ENCODE data around the gene ZNF423.

ZNF423 gene

DNA sequence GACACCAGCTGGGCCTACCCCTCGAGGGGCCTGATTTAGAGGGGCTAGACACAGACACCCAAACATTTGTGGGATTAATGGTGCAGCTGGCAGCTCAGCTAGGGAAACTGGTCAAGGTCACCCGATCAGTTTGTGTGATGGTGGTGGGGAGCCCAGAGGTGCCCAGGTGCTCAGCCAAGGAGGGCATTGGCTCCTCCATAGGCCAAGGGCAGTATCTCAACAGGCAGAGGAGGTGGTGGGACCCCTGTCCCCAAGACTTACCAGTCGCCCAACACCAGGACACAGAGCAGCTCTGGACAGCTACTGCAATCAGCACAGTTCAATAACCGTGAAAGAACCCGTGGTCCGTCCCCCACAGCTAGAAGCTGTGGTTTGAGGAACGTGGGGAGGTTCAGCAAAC is 361.4 kb downstream of the ZNF423 start:
- H3K27me3 ChIP-seq (ENCODE audit: insufficient read depth, insufficient read length) = no peaks in the 10 kb centered on the region
- no peaks in the 10 kb centered on the region for H3K9me3 ChIP-seq (ENCODE audit: insufficient read depth, low read length)
- TF ChIP-seq ZNF274 (IDR thresholded peaks at IDR 0.05; ENCODE audit: low read depth, low read length) = no peak
- no peak for TF ChIP-seq YY1 (IDR thresholded peaks at IDR 0.05; ENCODE audit: insufficient read depth, insufficient read length)
- no peak for TF ChIP-seq SUZ12 (IDR thresholded peaks at IDR 0.05; ENCODE audit: extremely low read depth, insufficient read depth, insufficient read length)
- H3K36me3 ChIP-seq (ENCODE audit: insufficient read depth, insufficient read length, low read length) = peaks cover 14% of the 10 kb centered on the region
- no peak overlapping the region for H3K4me3 ChIP-seq (ENCODE audit: insufficient read length, low read depth)
- peaks cover 6% of the 10 kb centered on the region for H3K4me1 ChIP-seq (ENCODE audit: insufficient read depth, insufficient read length)
- DNase-seq (ENCODE audit: low read depth, low spot score) = no peak
- H3K9ac ChIP-seq (ENCODE audit: insufficient read length, low read depth) = no peak overlapping the region

DNA sequence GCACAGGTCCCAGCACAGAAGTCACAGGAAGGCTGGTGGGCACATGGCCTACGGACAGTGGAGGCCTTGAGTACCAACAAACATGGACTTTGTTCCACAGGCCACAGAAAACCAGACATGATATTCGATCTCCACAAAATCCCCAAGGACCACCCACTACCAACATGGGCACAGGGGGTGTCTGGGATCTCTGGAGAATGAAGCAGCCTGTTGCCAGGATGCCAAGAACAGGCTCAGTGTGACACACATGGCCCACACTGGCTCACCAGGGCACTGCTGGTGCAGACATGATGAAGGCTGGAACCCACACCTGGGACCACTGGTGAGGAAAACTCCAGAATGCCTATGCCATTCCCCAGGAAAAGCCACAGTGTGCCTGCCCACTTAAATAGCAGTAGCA is 362.1 kb downstream of the ZNF423 start:
- Histone ChIP-seq H3K4me1 (ENCODE audit: insufficient read depth, insufficient read length) (peaks cover 6% of the 10 kb centered on the region), H3K9ac (ENCODE audit: insufficient read length, low read depth) (no peak overlapping the region), H3K36me3 (ENCODE audit: insufficient read depth, insufficient read length, low read length) (peaks cover 16% of the 10 kb centered on the region), H3K4me3 (ENCODE audit: insufficient read length, low read depth) (no peak overlapping the region), H3K27me3 (ENCODE audit: insufficient read depth, insufficient read length) (no peaks in the 10 kb centered on the region), H3K9me3 (ENCODE audit: insufficient read depth, low read length) (no peaks in the 10 kb centered on the region)
- no peak for DNase-seq (ENCODE audit: low read depth, low spot score)
- TF ChIP-seq SUZ12 (IDR thresholded peaks at IDR 0.05; ENCODE audit: extremely low read depth, insufficient read depth, insufficient read length) = no peak
- TF ChIP-seq ZNF274 (IDR thresholded peaks at IDR 0.05; ENCODE audit: low read depth, low read length) = no peak
- TF ChIP-seq YY1 (IDR thresholded peaks at IDR 0.05; ENCODE audit: insufficient read depth, insufficient read length) = no peak

DNA sequence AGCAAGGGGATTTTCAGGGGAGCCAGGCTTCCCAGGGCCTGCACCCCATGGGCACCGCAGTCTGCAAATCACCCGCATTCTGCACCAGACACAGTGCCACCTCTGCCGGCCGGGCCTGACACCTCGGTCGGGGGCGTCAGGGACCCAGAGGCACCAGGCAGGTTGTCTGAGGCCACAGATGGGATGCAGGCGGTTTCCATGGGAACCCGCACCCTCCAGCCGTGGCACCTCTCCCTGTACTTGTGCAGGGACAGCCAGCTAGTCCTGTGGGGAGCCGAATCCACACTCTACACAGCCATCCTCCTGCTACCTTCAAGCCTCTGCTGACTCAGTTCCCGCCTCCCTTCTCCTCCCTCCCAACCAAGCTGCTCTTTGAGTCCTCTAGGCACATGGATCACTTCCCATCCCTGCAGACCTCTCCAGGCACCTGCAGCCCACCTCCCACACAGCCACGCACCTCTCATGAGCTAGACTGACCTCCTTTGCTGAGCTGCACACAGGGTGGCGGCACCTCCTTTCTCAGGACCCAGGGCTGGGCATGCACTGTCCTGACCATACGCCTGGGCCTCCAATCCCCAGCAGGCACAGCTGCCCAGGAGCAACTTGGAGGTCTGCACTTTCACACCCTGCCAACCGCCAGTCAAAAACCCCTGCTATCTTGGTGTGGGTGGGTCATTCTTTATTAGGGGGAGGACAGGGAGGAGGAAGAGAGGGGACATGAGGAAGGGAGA is 362.9 kb downstream of the ZNF423 start:
- no peak overlapping the region for H3K4me3 ChIP-seq (ENCODE audit: insufficient read length, low read depth)
- DNase-seq (ENCODE audit: low read depth, low spot score) = no peak
- H3K4me1 ChIP-seq (ENCODE audit: insufficient read depth, insufficient read length) = peaks cover 6% of the 10 kb centered on the region

DNA sequence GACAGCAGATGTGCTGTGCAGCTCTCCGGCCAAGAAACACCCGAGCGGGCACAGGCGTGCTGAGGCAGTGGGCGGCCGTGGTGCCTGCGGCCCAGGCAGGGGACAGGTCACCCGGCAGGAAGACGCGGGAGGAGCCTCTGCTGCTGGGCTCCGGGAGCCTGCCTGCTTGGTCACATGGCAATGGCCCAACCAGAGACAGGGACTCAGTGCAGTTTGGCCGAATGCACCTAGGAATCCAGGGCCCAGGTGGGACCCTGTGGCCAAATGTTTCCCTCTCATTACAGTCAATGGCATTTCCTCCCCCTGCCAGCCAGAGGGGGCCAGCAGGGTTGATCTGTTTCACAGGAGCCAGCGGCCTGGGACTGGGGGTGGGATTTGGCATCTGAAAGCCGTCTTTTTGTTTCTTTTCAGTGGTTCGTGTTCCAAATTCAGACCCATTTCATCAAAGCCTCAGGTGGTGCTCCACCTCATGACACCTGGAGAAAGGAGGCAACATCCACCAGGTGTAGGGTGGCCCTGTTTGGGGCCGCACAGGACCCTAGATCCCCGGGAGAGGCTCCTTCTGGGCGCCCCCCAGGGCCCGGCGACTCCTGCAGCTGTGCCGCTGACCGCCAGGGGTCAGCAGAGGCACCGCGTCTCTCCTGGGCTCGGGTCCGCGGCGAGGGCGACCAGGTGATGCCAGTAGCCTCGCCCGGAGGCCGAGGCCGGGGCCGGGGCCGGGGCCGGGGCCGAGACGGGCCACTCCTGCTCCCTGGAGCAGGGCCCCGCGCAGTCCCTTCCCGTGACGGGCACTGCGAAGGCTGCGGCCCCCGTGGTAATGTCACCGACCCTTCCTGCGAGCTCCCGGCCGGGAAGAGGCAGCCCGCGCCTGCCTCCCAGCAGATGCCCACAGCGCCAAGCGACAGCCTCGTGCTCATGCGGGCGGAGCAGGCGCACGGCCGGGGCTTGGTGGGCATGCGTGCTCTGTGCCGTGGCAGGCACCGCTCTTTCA is 363.8 kb downstream of the ZNF423 start:
- peak overlapping the region; percentile 54 for H3K9ac ChIP-seq (ENCODE audit: insufficient read length, low read depth)
- no peak for DNase-seq (ENCODE audit: low read depth, low spot score)
- H3K36me3 ChIP-seq (ENCODE audit: insufficient read depth, insufficient read length, low read length) = peaks cover 16% of the 10 kb centered on the region
- H3K27me3 ChIP-seq (ENCODE audit: insufficient read depth, insufficient read length) = no peaks in the 10 kb centered on the region
- TF ChIP-seq ZNF274 (IDR thresholded peaks at IDR 0.05; ENCODE audit: low read depth, low read length) (no peak), YY1 (IDR thresholded peaks at IDR 0.05; ENCODE audit: insufficient read depth, insufficient read length) (no peak), SUZ12 (IDR thresholded peaks at IDR 0.05; ENCODE audit: extremely low read depth, insufficient read depth, insufficient read length) (no peak)
- no peak overlapping the region for H3K4me3 ChIP-seq (ENCODE audit: insufficient read length, low read depth)
- peaks cover 6% of the 10 kb centered on the region for H3K4me1 ChIP-seq (ENCODE audit: insufficient read depth, insufficient read length)
- H3K9me3 ChIP-seq (ENCODE audit: insufficient read depth, low read length) = no peaks in the 10 kb centered on the region

More for the DNA sequence above, 362.9 kb downstream of the ZNF423 start:
- TF ChIP-seq SUZ12 (IDR thresholded peaks at IDR 0.05; ENCODE audit: extremely low read depth, insufficient read depth, insufficient read length) (no peak), ZNF274 (IDR thresholded peaks at IDR 0.05; ENCODE audit: low read depth, low read length) (no peak), YY1 (IDR thresholded peaks at IDR 0.05; ENCODE audit: insufficient read depth, insufficient read length) (no peak)
- H3K9me3 ChIP-seq (ENCODE audit: insufficient read depth, low read length) = no peaks in the 10 kb centered on the region
- H3K36me3 ChIP-seq (ENCODE audit: insufficient read depth, insufficient read length, low read length) = peaks cover 16% of the 10 kb centered on the region
- no peaks in the 10 kb centered on the region for H3K27me3 ChIP-seq (ENCODE audit: insufficient read depth, insufficient read length)
- peak overlapping the region; percentile 13 for H3K9ac ChIP-seq (ENCODE audit: insufficient read length, low read depth)

DNA sequence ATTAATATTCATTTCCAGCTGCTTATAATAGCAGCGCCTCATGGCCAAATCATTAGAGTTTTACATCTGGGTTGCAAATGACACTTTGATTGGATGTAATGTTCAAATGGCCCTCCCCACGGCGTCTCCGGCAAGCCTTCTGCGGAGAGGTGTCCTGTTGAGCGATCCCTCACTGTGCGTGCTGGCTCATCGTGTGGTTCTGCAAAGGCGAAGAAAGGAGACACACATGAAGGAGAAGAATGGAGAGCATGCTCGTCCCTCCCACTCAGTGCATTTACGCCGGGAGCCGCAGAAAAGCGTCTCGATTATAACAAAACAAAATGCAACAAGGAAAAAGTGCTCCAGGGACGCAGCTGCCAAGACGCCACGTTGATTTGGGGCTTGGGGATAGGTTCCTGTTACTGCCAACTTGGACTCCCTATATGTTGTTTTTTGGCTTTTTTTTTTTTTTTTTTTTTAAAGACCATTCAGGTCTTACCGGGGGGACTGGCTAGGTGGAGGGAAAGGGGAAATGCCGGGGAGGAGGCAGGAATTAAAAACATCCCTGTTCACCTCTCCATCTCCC is 364.7 kb downstream of the ZNF423 start:
- TF ChIP-seq YY1 (IDR thresholded peaks at IDR 0.05; ENCODE audit: insufficient read depth, insufficient read length) (no peak), SUZ12 (IDR thresholded peaks at IDR 0.05; ENCODE audit: extremely low read depth, insufficient read depth, insufficient read length) (no peak), ZNF274 (IDR thresholded peaks at IDR 0.05; ENCODE audit: low read depth, low read length) (no peak)
- Histone ChIP-seq H3K36me3 (ENCODE audit: insufficient read depth, insufficient read length, low read length) (peaks cover 16% of the 10 kb centered on the region), H3K9ac (ENCODE audit: insufficient read length, low read depth) (no peak overlapping the region), H3K4me3 (ENCODE audit: insufficient read length, low read depth) (no peak overlapping the region), H3K9me3 (ENCODE audit: insufficient read depth, low read length) (peaks cover 4% of the 10 kb centered on the region; the same call in 1 of the 2 replicates), H3K4me1 (ENCODE audit: insufficient read depth, insufficient read length) (peaks cover 6% of the 10 kb centered on the region), H3K27me3 (ENCODE audit: insufficient read depth, insufficient read length) (no peaks in the 10 kb centered on the region)
- DNase-seq (ENCODE audit: low read depth, low spot score) = no peak

DNA sequence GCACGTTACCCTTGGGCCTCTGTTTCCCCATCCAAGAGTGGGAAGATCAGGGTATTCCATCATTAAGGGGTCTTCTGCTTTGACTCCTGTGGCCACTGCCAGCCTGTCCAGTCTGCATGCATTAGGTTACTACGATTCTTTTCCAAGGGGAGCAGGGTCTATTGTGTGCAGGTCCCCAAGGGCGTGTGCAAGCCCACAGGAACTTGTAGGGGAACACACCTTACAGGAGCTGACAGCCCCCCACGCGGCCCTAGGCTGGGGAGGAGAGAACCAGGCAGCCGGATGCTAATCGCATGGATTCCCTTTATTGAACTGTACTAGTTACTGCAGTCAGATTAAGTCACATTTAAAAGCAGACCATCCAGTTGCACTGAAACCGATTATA is 365.6 kb downstream of the ZNF423 start:
- Histone ChIP-seq H3K4me1 (ENCODE audit: insufficient read depth, insufficient read length) (peaks cover 6% of the 10 kb centered on the region), H3K36me3 (ENCODE audit: insufficient read depth, insufficient read length, low read length) (peaks cover 12% of the 10 kb centered on the region), H3K27me3 (ENCODE audit: insufficient read depth, insufficient read length) (no peaks in the 10 kb centered on the region), H3K9ac (ENCODE audit: insufficient read length, low read depth) (no peak overlapping the region), H3K4me3 (ENCODE audit: insufficient read length, low read depth) (no peak overlapping the region), H3K9me3 (ENCODE audit: insufficient read depth, low read length) (peaks cover 4% of the 10 kb centered on the region; the same call in 1 of the 2 replicates)
- DNase-seq (ENCODE audit: low read depth, low spot score) = no peak
- TF ChIP-seq ZNF274 (IDR thresholded peaks at IDR 0.05; ENCODE audit: low read depth, low read length) (no peak), SUZ12 (IDR thresholded peaks at IDR 0.05; ENCODE audit: extremely low read depth, insufficient read depth, insufficient read length) (no peak), YY1 (IDR thresholded peaks at IDR 0.05; ENCODE audit: insufficient read depth, insufficient read length) (no peak)
